Trophoblast cell (in vitro differentiated cells and primary cell): ENCODE measurements around the gene PRPS1.

Experiments
- DNase-seq, 2 donors: peaks; one replicate each; pipeline ENCODE4 v3.0.0-alpha.2; 2016
- H2AFZ ChIP-seq: 2 replicates; pipeline ENCODE4 v1.6.1; 2013; ENCODE audit warnings: low read length, moderate library complexity, mild to moderate bottlenecking; ENCODE audit not compliant: insufficient read depth, poor library complexity
- H2AK5ac ChIP-seq: 2 replicates; pipeline ENCODE4 v1.6.1; 2013; ENCODE audit warnings: mild to moderate bottlenecking, low read length
- H2BK120ac ChIP-seq: 2 replicates; pipeline ENCODE4 v1.6.1; 2013; ENCODE audit warnings: low read length, mild to moderate bottlenecking, moderate library complexity; ENCODE audit not compliant: insufficient read depth, poor library complexity
- H2BK12ac ChIP-seq: 2 replicates; pipeline ENCODE4 v1.6.1; 2013; ENCODE audit warnings: mild to moderate bottlenecking, low read length, moderate library complexity
- H2BK5ac ChIP-seq: 2 replicates; pipeline ENCODE4 v1.6.1; 2013; ENCODE audit warnings: low read length, low read depth, moderate library complexity, mild to moderate bottlenecking; ENCODE audit not compliant: poor library complexity
- H3K14ac ChIP-seq: 2 replicates; pipeline ENCODE4 v1.6.1; 2013; ENCODE audit warnings: mild to moderate bottlenecking, low read length
- H3K18ac ChIP-seq: 2 replicates; pipeline ENCODE4 v1.6.1; 2013; ENCODE audit warnings: mild to moderate bottlenecking, low read length
- H3K23ac ChIP-seq: 2 replicates; pipeline ENCODE4 v1.6.1; 2013; ENCODE audit warnings: low read length
- H3K27ac ChIP-seq: 2 replicates; pipeline ENCODE4 v1.5.1; 2013; ENCODE audit warnings: low read depth, mild to moderate bottlenecking, inconsistent platforms, low read length, moderate library complexity
- H3K27me3 ChIP-seq: 2 replicates; pipeline ENCODE4 v1.6.1; 2013; ENCODE audit warnings: inconsistent platforms, mild to moderate bottlenecking, low read length, moderate library complexity; ENCODE audit not compliant: insufficient read depth
- H3K36me3 ChIP-seq, 2 experiments: 1 replicate in 1 of 2; 2 replicates in 1 of 2; pipeline ENCODE4 v1.6.1; 2013; ENCODE audit warnings: low read length in 2 of 2, mild to moderate bottlenecking in 2 of 2, moderate library complexity in 1 of 2; ENCODE audit not compliant: insufficient read depth in 2 of 2, control insufficient read depth in 1 of 2
- H3K4ac ChIP-seq: 2 replicates; pipeline ENCODE4 v1.6.1; 2013; ENCODE audit warnings: low read depth, mild to moderate bottlenecking, low read length, moderate library complexity
- H3K4me1 ChIP-seq, 2 experiments: 1 replicate in 1 of 2; 2 replicates in 1 of 2; pipeline ENCODE4 v1.6.1; 2013; ENCODE audit warnings: low read length in 2 of 2, mild to moderate bottlenecking in 2 of 2, moderate library complexity in 1 of 2; ENCODE audit not compliant: insufficient read depth in 2 of 2, control insufficient read depth in 1 of 2
- H3K4me2 ChIP-seq: 2 replicates; pipeline ENCODE4 v1.6.1; 2013; ENCODE audit warnings: inconsistent platforms, mild to moderate bottlenecking, low read length, moderate library complexity
- H3K4me3 ChIP-seq: 2 replicates; pipeline ENCODE4 v1.5.1; 2013; ENCODE audit warnings: mild to moderate bottlenecking, low read depth, low read length, inconsistent platforms
- H3K79me1 ChIP-seq: one replicate; pipeline ENCODE4 v1.6.1; 2013; ENCODE audit warnings: low read length
- H3K79me2 ChIP-seq: 2 replicates; pipeline ENCODE4 v1.6.1; 2013; ENCODE audit warnings: low read length, mild to moderate bottlenecking; ENCODE audit not compliant: control insufficient read depth, insufficient read depth, poor library complexity
- H3K9ac ChIP-seq: 2 replicates; pipeline ENCODE4 v1.6.1; 2013; ENCODE audit warnings: mild to moderate bottlenecking, low read length
- H3K9me3 ChIP-seq: 2 replicates; pipeline ENCODE4 v1.6.1; 2013; ENCODE audit warnings: low read depth, mild to moderate bottlenecking, control low read depth, inconsistent platforms, low read length; ENCODE audit not compliant: insufficient read depth
- H4K12ac ChIP-seq: 2 replicates; pipeline ENCODE4 v1.6.1; 2013; ENCODE audit warnings: low read depth, mild to moderate bottlenecking, low read length, moderate library complexity
- H4K8ac ChIP-seq: 2 replicates; pipeline ENCODE4 v1.6.1; 2013; ENCODE audit warnings: low read depth, mild to moderate bottlenecking, low read length, moderate library complexity
- H4K91ac ChIP-seq: one replicate; pipeline ENCODE4 v1.6.1; 2013; ENCODE audit warnings: low read depth, mild to moderate bottlenecking, low read length, moderate library complexity
- WGBS: extraction: QIAGEN DNeasy Blood & Tissue Kit; methylation state at CpG from one replicate; pipeline ENCODE4 v1.1.7; 2013; ENCODE audit warnings: missing lambda C conversion rate; ENCODE audit not compliant: insufficient read length, insufficient coverage; ENCODE audit errors: extremely low coverage; 5-methylcytosine and 5-hydroxymethylcytosine counted together

PRPS1 gene

DNA sequence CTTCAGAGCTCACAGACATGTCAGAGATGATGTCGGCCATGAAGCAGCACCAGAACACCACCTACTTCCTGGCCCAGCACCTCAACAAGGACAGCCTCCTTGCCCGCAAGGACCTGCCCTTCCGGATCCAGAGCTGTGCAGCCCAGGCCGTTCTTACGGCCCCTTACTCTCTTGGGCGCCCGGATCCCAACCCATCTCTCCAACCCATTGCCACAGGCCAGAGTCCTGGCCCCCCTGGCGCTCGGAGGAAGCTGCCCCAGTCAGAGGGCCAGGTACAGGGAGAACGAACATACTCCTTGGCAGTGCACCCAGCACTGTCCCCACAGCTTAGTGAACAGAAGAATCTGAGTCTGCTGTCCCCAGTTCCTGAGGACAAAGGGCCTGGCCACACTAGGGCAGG is 27.9 kb upstream of the PRPS1 start:
- WGBS: no CpG with 5 or more reads among the region's 10 CpGs
- no peaks in the 10 kb centered on the region for H3K9me3 ChIP-seq
- peaks cover 0 to 7% of the 10 kb centered on the region in 2 experiments for H3K4me1 ChIP-seq
- no peak overlapping the region for H3K23ac ChIP-seq
- H3K18ac ChIP-seq: no peak overlapping the region
- H3K4ac ChIP-seq: no peak overlapping the region
- H3K79me1 ChIP-seq: no peaks in the 10 kb centered on the region
- H3K4me2 ChIP-seq: no peak overlapping the region
- H4K12ac ChIP-seq: no peak overlapping the region
- no peak overlapping the region for H2BK5ac ChIP-seq
- no peak overlapping the region for H3K4me3 ChIP-seq
- no peak overlapping the region for H3K9ac ChIP-seq
- H2AFZ ChIP-seq: no peak overlapping the region
- no peak overlapping the region for H4K91ac ChIP-seq
- no peak overlapping the region for H2BK120ac ChIP-seq
- H3K79me2 ChIP-seq: no peaks in the 10 kb centered on the region
- no peaks in the 10 kb centered on the region for H3K27me3 ChIP-seq
- no peak for DNase-seq
- H3K36me3 ChIP-seq: no peaks in the 10 kb centered on the region
- H4K8ac ChIP-seq: no peak overlapping the region
- H3K27ac ChIP-seq: no peak overlapping the region
- no peak overlapping the region for H2AK5ac ChIP-seq
- no peak overlapping the region for H3K14ac ChIP-seq
- H2BK12ac ChIP-seq: no peak overlapping the region

DNA sequence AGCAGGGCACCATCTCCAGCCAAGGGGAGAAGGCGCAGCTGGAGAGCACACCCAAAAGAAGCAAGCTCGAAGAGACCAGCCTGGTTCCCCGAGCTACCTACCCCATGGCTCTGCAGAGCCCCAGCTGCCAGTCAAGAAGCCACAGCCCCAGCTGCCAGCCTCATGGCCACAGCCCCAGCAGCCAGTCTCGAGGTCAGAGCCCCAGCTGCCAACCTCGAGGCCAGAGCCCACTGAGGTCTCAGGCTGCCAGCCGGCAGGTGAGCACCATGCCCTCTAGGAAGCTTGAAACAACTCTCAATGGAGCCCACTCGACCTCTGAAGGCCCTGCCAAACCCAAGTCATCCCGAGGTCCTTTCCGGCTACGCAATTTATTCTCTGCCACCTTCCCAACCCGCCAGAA is 27.0 kb upstream of the PRPS1 start:
- H4K12ac ChIP-seq: no peak overlapping the region
- H2BK12ac ChIP-seq: no peak overlapping the region
- no peaks in the 10 kb centered on the region for H3K36me3 ChIP-seq
- no peak overlapping the region for H4K8ac ChIP-seq
- no peak overlapping the region for H3K14ac ChIP-seq
- WGBS: no CpG with 5 or more reads among the region's 11 CpGs
- H2BK120ac ChIP-seq: no peak overlapping the region
- no peaks in the 10 kb centered on the region for H3K9me3 ChIP-seq
- no peak overlapping the region for H3K4ac ChIP-seq
- no peak overlapping the region for H3K4me2 ChIP-seq
- no peak overlapping the region for H3K9ac ChIP-seq
- no peak overlapping the region for H2AFZ ChIP-seq
- H3K4me1 ChIP-seq: peaks cover 0 to 6% of the 10 kb centered on the region in 2 experiments
- H3K23ac ChIP-seq: no peak overlapping the region
- H4K91ac ChIP-seq: no peak overlapping the region
- no peaks in the 10 kb centered on the region for H3K79me2 ChIP-seq
- no peak for DNase-seq
- H3K4me3 ChIP-seq: no peak overlapping the region
- no peak overlapping the region for H2BK5ac ChIP-seq
- no peaks in the 10 kb centered on the region for H3K79me1 ChIP-seq
- no peak overlapping the region for H3K27ac ChIP-seq
- no peak overlapping the region for H3K18ac ChIP-seq
- H3K27me3 ChIP-seq: no peaks in the 10 kb centered on the region
- H2AK5ac ChIP-seq: no peak overlapping the region

DNA sequence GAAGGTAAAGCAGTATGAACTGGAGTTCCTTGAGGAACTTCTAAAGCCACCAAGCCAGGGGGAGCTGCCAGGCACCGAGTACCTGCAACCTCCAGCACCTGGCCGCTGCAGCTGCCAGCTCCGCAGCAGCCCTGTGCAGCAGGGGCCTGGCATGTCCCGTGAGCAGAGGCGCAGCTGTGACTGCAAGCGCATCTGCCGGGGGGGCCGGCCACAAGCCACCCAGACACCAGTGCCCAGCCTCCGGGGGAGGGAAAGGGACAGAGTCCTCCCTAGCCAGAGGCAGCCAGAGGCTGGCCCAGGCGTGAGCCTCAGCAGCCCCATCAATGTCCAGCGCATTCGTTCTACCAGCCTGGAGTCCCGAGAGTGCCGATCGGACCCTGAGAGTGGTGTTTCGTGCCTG is 26.6 kb upstream of the PRPS1 start:
- H2BK120ac ChIP-seq: no peak overlapping the region
- no peak overlapping the region for H2BK5ac ChIP-seq
- no peak overlapping the region for H3K4ac ChIP-seq
- no peak overlapping the region for H3K9ac ChIP-seq
- no peaks in the 10 kb centered on the region for H3K79me2 ChIP-seq
- no peak overlapping the region for H3K4me2 ChIP-seq
- no peak overlapping the region for H4K8ac ChIP-seq
- H3K4me1 ChIP-seq: peaks cover 0 to 5% of the 10 kb centered on the region in 2 experiments
- H3K23ac ChIP-seq: no peak overlapping the region
- H4K12ac ChIP-seq: peak overlapping the region; percentile 47
- no peak overlapping the region for H4K91ac ChIP-seq
- no peaks in the 10 kb centered on the region for H3K9me3 ChIP-seq
- DNase-seq: no peak
- no peak overlapping the region for H3K27ac ChIP-seq
- no peak overlapping the region for H2AFZ ChIP-seq
- H3K14ac ChIP-seq: no peak overlapping the region
- no peak overlapping the region for H3K4me3 ChIP-seq
- no peaks in the 10 kb centered on the region for H3K79me1 ChIP-seq
- H3K18ac ChIP-seq: no peak overlapping the region
- no peaks in the 10 kb centered on the region for H3K27me3 ChIP-seq
- no peak overlapping the region for H2AK5ac ChIP-seq
- no peak overlapping the region for H2BK12ac ChIP-seq
- no peaks in the 10 kb centered on the region for H3K36me3 ChIP-seq
- no CpG with 5 or more reads among the region's 16 CpGs for WGBS

DNA sequence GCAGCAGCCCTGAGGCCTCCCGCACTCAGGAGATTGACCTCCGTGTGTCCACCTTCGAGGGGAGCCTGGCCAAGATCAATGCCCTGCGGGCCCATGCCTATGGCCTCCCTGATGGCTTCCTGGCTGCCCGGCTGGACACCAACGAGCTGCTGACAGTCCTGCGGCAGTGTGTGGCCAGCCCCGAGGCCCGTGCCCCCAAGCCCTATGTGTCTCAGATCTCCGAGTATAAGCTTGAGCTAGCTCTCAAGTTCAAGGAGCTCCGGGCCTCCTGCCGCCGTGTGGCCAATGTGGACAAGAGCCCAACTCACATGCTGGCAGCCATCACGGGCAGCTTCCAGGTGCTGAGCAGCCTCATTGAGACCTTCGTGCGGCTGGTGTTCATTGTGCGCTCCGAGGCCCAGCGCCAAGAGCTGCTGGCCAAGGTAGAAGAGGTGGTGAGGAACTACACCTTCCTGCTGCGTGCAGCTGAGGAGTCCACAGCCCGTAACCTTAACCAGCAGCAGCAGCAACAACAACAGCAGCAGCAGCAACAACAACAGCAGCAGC is 25.5 kb upstream of the PRPS1 start:
- Histone ChIP-seq H3K4me2 (no peak overlapping the region), H3K79me2 (no peaks in the 10 kb centered on the region), H2AFZ (no peak overlapping the region), H3K18ac (no peak overlapping the region), H3K4me3 (no peak overlapping the region), H3K27me3 (no peaks in the 10 kb centered on the region), H3K36me3 (no peaks in the 10 kb centered on the region), H3K4me1 (no peaks in the 10 kb centered on the region), H2BK120ac (no peak overlapping the region), H3K23ac (no peak overlapping the region), H3K79me1 (no peaks in the 10 kb centered on the region), H2BK12ac (no peak overlapping the region), H3K9me3 (no peaks in the 10 kb centered on the region), H4K91ac (no peak overlapping the region), H4K8ac (no peak overlapping the region), H3K4ac (no peak overlapping the region), H4K12ac (no peak overlapping the region), H2BK5ac (no peak overlapping the region), H2AK5ac (no peak overlapping the region), H3K14ac (no peak overlapping the region), H3K9ac (no peak overlapping the region), H3K27ac (no peak overlapping the region)
- no peak for DNase-seq
- no CpG with 5 or more reads among the region's 21 CpGs for WGBS
